EL (cell line): Measurements from ENCODE around the gene C22orf23.

Experiments
- DNase-seq: peaks from one replicate; pipeline ENCODE4 v3.0.0-alpha.2; 2016

C22orf23 gene

DNA sequence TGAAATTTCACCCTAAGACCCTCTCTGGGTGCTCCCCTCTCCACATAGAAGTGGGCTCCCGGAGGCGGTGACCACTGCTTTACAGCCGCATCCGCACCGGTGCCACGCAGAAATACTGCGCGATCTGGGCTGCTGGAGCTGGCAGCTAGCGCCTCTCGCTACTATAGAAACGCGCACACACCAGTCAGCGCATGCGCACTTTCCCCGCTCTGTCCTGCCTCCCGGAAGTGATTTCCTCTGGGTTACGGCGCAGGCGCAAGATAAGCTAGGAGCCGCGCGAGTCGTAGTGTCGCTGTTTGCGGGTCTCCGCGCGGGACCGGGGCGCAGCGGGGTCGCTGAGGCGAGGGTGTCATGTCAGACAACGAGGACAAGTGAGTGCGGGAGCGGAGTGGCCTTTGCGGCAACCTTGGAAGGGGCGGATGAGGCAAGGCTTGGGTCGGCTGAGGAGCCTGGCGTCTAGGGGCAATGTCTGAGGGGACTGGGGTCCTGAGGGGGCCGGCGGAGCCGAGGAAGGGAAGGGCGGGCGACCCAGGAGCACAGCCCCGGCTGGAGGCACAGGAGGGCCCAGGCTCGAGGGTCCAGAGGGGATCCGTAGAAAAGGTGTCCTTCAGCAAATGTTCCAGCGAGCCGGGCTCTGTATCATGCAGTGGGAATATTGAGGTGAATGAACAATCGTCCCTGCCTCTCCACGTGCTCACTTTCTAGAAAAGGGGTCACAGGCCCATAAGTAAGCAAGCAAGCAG lies at the start of gene C22orf23, which contains the start of gene POLR2F:
Gene C22orf23, minus strand, starts transcription at position 165 of the 743 bp plus-strand sequence. CDS start 452 bp downstream, outside the sequence.
Gene POLR2F, plus strand, starts transcription at position 263 of the 743 bp plus-strand sequence. Its CDS starts 89 bp downstream, at position 352.
- DNase-seq, result peak; percentile 96

DNA sequence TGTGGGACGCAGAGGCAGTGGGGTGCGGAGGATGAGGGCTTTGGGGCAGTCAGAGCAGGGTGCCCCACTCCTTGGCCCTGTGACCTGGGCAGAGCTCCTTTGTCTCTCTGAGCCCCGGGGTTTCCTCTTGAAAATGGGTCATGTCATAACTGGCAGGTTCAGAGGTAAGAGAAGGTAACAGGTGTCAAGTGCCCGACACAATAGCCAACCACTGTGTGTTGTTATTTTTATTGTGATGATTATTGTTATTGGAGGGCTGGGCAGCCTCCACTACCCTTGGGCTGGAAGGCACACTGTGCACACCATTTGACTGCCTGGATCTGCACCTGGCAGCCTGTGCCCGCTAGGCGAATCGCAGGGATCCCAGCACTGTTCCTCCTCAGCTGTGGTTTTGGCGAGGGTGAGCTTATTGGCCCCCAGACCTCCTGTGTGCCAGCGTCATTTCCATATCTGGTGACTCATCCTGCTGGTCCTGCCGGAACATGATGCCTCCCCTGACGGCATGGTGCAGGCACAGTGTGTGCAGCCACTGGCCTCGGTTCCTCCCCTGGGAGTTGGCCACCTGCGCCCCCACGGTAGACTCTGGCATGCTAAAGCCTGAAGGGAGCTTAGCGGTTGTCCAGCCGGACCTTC lies 46.4 kb upstream of the C22orf23 start:
- DNase-seq, result peak; percentile 66

- DNase-seq, result no peak
These were observed 45.8 kb upstream of the C22orf23 start for GRCh38 chr22:37999236-37999635.

DNA sequence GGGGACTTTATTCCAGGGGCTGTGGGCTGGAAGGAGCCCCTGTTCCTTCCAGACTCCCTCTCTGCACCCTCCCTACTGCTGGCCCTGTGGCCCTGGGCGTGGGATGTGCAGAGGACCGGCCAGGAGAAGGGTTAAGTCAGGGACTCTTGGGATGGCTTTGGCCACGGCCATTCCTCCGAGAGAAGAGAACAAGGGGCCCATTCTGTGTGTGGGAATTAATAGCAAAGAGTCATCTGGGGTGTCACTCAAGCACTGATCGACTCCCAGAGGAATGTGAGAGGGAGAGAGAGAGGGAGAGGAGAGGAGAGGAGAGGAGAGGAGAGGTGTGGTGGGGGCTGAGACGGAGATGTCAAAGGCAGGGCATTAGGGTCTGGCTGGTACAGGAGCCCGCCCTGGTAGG lies 45.1 kb upstream of the C22orf23 start:
- no peak for DNase-seq

DNA sequence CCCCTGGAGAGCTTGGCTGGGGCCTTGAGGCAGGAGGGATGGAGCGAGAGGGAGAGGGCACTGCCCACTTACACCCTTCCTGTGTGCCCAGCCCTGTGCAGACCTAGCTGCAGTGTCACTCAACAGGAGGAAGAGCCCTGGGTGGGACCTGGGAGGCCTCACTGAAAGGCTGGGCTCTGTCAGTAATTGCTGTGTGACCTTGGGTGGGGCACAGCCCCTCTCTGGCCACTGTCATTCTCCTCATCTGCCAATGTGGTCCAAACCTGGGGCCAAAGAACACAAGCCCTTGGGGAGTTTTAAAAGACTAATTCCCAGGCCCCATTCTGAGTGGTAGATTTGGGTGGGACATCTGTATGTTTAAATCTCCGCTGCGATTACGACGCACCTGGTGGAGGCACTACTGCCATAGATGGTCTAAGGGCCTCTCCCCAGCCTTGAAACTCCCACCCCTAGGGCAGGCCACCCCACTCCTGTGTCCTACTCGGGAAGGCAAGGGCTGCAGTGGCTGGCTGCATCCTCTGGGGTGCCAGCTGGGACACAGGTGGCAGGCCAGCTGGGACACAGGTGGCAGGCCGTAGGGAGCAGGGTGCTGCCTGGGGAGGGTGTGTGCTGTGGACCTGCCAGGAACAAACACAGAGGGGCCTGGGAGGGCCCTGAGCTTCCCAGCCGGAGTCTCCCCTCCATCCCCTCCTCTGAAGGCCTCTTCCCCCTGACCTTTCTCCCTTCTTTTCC lies 43.3 kb upstream of the C22orf23 start:
- no peak for DNase-seq

GRCh38 chr22:37996079-37996478 lies 42.7 kb upstream of the C22orf23 start:
- DNase-seq, result no peak

GRCh38 chr22:37995460-37995859 lies 42.1 kb upstream of the C22orf23 start:
- DNase-seq, result no peak

DNA sequence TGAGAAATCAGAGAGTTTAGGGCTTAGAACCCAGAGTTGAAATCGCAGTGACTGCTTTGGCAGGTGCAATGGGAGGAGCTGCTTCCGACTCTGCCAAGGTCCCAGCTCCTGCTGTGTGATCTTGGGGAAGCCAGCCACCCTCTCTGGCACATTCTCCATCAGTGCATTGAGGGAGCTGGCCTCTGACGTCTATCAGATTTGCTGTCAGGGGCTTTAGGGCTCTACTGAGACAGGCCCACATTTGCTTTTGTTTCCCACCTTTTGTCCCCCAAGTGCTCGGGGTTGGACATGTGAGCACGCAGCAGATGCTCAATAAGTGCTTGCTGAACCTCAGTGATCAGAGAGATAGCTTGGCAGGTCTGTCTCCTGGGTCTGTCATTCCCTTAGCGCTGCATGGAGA lies 41.6 kb upstream of the C22orf23 start:
- no peak for DNase-seq

DNA sequence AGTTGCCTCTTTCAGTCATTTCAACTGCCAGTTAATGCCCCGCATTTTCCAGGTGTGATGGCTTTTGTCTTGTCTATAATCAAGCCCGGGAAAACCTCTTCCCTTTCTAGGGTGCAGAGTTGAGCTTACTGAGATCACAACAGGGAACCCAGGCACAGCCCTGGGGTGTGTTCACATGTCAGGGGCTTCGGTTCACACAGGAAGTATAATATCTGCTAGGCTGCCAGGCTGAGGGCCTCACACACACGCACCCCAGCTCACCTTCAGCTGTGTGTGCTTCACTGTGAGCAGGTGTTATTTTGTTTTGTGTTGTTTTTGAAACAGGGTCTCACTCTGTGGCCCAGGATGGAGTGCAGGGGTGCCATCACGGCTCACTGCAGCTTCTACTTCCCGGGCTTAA lies 40.6 kb upstream of the C22orf23 start:
- DNase-seq, result no peak

- no peak for DNase-seq
These were observed 38.5 kb upstream of the C22orf23 start for GRCh38 chr22:37991731-37992442.

GRCh38 chr22:37990862-37991261 lies 37.5 kb upstream of the C22orf23 start:
- no peak for DNase-seq

DNA sequence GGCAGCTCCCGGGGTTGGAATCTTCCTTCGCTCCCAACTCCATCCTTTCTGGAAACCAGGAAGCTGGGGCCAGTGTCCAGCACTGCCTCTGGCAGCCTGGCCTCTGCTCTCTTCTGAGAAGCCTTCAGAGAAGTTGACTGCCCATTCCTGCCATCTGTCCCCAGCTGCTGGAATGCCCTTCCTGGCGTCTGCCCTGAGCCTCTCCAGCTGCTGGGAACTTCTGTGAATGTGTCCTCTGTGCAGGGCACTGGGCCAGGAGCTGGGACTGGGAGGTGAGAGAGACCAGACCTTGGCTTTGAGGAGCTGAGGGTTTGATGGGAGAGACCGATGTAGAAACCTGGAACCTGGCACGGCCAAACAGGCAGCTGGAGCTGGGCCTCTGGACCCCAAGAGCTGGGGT lies 36.9 kb upstream of the C22orf23 start:
- DNase-seq, result no peak

GRCh38 chr22:37989146-37990045 lies 36.0 kb upstream of the C22orf23 start:
- no peak for DNase-seq

DNA sequence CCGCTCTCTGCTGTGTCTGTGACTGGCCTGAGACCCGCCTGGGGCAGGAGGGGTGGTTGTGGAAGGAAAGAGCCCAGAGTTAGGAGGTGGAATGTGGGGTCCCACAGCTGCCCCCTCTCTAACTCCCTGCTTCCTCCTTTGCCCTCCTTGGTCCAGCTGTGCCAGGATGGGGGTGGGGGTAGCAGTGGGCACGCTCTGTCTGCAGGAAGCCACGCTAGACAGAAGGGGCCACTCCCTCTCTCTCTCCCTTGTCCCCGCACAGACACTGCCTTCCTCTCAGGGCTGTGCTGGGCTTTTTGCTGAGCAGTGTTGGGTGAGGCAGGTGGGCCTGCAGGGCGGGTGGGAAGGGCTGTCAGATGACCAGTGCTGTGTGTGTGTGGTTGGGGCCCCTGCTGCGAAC lies 33.0 kb upstream of the C22orf23 start:
- no peak for DNase-seq

- no peak for DNase-seq
These were observed 32.4 kb upstream of the C22orf23 start for GRCh38 chr22:37985751-37986281.

DNA sequence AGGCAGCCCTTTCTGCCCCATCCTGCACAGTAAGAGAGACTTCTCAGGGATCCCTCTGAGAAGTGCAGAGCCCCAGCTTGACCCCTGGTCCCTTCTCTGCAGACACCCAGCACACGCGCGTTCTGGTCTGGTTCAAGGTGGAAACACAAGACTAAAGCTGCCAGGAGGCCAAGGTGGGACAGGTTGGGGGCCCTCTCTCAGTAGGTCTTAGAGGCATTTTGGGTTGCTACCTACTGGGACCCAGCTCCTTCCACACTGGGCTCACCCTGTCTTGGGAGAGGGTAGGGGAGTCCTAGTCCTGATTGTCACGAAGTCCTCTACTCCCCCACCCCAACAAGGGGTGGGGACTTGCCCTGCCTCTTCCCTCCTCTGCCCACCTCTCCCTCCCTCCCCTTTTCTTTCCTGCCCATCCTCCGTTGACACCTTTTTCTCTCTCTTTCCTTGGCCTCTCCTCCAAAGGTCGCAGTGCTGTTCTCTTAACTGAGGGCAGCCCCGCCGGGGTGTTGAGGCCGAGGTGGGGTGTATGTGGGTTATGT lies 31.7 kb upstream of the C22orf23 start:
- DNase-seq, result no peak

- DNase-seq, result no peak
These were observed 30.7 kb upstream of the C22orf23 start, which contains the start of gene SOX10 for GRCh38 chr22:37983860-37984791. Gene SOX10, minus strand, starts transcription at chr22:37984555. Its CDS starts 771 bp downstream, at chr22:37983784.

GRCh38 chr22:37982938-37983859 lies 29.8 kb upstream of the C22orf23 start:
- DNase-seq, result no peak
